Measurements from ENCODE around the gene ABHD14A.

ABHD14A gene

GRCh38 chr3:51967384-51968169 is 7.3 kb upstream of the ABHD14A start, which contains the start of gene PCBP4:
Gene PCBP4 (minus strand): TSS chr3:51967454. CDS start chr3:51961240, 6,214 bp downstream.
- TF ChIP-seq GATA2 (IDR thresholded peaks at IDR 0.05; ENCODE audit: low read depth, low read length): no peak
- no peak for TF ChIP-seq GATA3 (IDR thresholded peaks at IDR 0.05; ENCODE audit: low read depth, low read length)

GRCh38 chr3:51968170-51968775 is 6.6 kb upstream of the ABHD14A start:
- TF ChIP-seq GATA2 (IDR thresholded peaks at IDR 0.05; ENCODE audit: low read depth, low read length): peak; percentile 65
- TF ChIP-seq GATA3 (IDR thresholded peaks at IDR 0.05; ENCODE audit: low read depth, low read length): no peak

- TF ChIP-seq GATA3 (IDR thresholded peaks at IDR 0.05; ENCODE audit: low read depth, low read length) (no peak), GATA2 (IDR thresholded peaks at IDR 0.05; ENCODE audit: low read depth, low read length) (no peak)
Measured at GRCh38 chr3:51968883-51969678, 5.8 kb upstream of the ABHD14A start.

- TF ChIP-seq GATA2 (IDR thresholded peaks at IDR 0.05; ENCODE audit: low read depth, low read length) (no peak), GATA3 (IDR thresholded peaks at IDR 0.05; ENCODE audit: low read depth, low read length) (no peak)
Measured at GRCh38 chr3:51969841-51970240, 5.0 kb upstream of the ABHD14A start.

GRCh38 chr3:51970606-51971300 is 4.1 kb upstream of the ABHD14A start:
- TF ChIP-seq GATA3 (IDR thresholded peaks at IDR 0.05; ENCODE audit: low read depth, low read length) (no peak), GATA2 (IDR thresholded peaks at IDR 0.05; ENCODE audit: low read depth, low read length) (no peak)

GRCh38 chr3:51971350-51971749 is 3.5 kb upstream of the ABHD14A start:
- no peak for TF ChIP-seq GATA3 (IDR thresholded peaks at IDR 0.05; ENCODE audit: low read depth, low read length)
- TF ChIP-seq GATA2 (IDR thresholded peaks at IDR 0.05; ENCODE audit: low read depth, low read length): no peak

- no peak for TF ChIP-seq GATA3 (IDR thresholded peaks at IDR 0.05; ENCODE audit: low read depth, low read length)
- no peak for TF ChIP-seq GATA2 (IDR thresholded peaks at IDR 0.05; ENCODE audit: low read depth, low read length)
Measured at GRCh38 chr3:51974277-51974962, 444 bp upstream of the ABHD14A start.

GRCh38 chr3:51975852-51976549 is 1.1 kb downstream of the ABHD14A start:
- no peak for TF ChIP-seq GATA3 (IDR thresholded peaks at IDR 0.05; ENCODE audit: low read depth, low read length)

GRCh38 chr3:51977446-51978142 is 2.7 kb downstream of the ABHD14A start:
- no peak for TF ChIP-seq GATA3 (IDR thresholded peaks at IDR 0.05; ENCODE audit: low read depth, low read length)
- no peak for TF ChIP-seq GATA2 (IDR thresholded peaks at IDR 0.05; ENCODE audit: low read depth, low read length)

- TF ChIP-seq GATA2 (IDR thresholded peaks at IDR 0.05; ENCODE audit: low read depth, low read length) (no peak), GATA3 (IDR thresholded peaks at IDR 0.05; ENCODE audit: low read depth, low read length) (no peak)
Measured at GRCh38 chr3:51978143-51978502, 3.3 kb downstream of the ABHD14A start.

- TF ChIP-seq GATA2 (IDR thresholded peaks at IDR 0.05; ENCODE audit: low read depth, low read length) (no peak), GATA3 (IDR thresholded peaks at IDR 0.05; ENCODE audit: low read depth, low read length) (no peak)
Measured at GRCh38 chr3:51980253-51980652, 5.4 kb downstream of the ABHD14A start.

- no peak for TF ChIP-seq GATA2 (IDR thresholded peaks at IDR 0.05; ENCODE audit: low read depth, low read length)
- no peak for TF ChIP-seq GATA3 (IDR thresholded peaks at IDR 0.05; ENCODE audit: low read depth, low read length)
Measured at GRCh38 chr3:51982352-51982837, 7.5 kb downstream of the ABHD14A start.
